ENCODE results near the gene CEP112.

DNA sequence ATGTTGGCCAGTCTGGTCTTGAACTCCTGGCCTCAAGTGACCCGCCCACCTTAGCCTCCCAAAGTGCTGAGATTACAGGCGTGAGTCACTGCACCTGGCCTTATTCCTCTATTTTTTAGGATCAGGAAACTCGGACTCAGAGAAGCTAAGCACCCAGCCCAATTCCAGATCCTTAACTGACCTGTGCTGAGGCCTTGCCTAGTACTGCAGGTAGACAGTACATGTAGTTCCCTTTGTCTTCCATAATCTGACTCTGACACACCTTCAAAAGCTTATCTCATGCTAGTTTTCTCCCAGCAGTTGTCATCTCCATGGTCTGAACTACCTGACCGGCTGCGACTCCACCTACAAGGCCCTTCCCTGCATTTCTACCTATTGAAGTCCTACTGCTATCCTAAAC lies 564.8 kb downstream of the CEP112 start:
- TF ChIP-seq ETV6 (conservative IDR thresholded peaks at IDR 0.05 in 1 of 2, IDR thresholded peaks at IDR 0.05 in 1 of 2; ENCODE audit: borderline replicate concordance in 1 of 2, low read depth in 1 of 2) = no peak
- TF ChIP-seq SMC3 (IDR thresholded peaks at IDR 0.05; ENCODE audit: borderline replicate concordance, low read length) = no peak
- no peak for TF ChIP-seq FOS (IDR thresholded peaks at IDR 0.05; ENCODE audit: borderline replicate concordance, extremely low read depth, insufficient read length)
- TF ChIP-seq, protein P1, sequence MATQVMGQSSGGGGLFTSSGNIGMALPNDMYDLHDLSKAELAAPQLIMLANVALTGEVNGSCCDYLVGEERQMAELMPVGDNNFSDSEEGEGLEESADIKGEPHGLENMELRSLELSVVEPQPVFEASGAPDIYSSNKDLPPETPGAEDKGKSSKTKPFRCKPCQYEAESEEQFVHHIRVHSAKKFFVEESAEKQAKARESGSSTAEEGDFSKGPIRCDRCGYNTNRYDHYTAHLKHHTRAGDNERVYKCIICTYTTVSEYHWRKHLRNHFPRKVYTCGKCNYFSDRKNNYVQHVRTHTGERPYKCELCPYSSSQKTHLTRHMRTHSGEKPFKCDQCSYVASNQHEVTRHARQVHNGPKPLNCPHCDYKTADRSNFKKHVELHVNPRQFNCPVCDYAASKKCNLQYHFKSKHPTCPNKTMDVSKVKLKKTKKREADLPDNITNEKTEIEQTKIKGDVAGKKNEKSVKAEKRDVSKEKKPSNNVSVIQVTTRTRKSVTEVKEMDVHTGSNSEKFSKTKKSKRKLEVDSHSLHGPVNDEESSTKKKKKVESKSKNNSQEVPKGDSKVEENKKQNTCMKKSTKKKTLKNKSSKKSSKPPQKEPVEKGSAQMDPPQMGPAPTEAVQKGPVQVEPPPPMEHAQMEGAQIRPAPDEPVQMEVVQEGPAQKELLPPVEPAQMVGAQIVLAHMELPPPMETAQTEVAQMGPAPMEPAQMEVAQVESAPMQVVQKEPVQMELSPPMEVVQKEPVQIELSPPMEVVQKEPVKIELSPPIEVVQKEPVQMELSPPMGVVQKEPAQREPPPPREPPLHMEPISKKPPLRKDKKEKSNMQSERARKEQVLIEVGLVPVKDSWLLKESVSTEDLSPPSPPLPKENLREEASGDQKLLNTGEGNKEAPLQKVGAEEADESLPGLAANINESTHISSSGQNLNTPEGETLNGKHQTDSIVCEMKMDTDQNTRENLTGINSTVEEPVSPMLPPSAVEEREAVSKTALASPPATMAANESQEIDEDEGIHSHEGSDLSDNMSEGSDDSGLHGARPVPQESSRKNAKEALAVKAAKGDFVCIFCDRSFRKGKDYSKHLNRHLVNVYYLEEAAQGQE (IDR thresholded peaks at IDR 0.05; ENCODE audit: low read depth, low read length) = no peak
- no peak for TF ChIP-seq BHLHE40 (IDR thresholded peaks at IDR 0.05; ENCODE audit: borderline replicate concordance in 1 of 2, low read depth in 2 of 2, low read length in 1 of 2)
- TF ChIP-seq POLR2AphosphoS5 (IDR thresholded peaks at IDR 0.05; ENCODE audit: low read length) = no peak
- no peak for TF ChIP-seq TCF7 (IDR thresholded peaks at IDR 0.05; ENCODE audit: borderline replicate concordance)
- TF ChIP-seq EZH2 (IDR thresholded peaks at IDR 0.05; ENCODE audit: borderline replicate concordance, control insufficient read depth, low read depth, low read length) = no peak
- TF ChIP-seq CTCF (IDR thresholded peaks at IDR 0.05 in 2 of 3, conservative IDR thresholded peaks at IDR 0.05 in 1 of 3; ENCODE audit: control insufficient read depth in 2 of 3, extremely low read depth in 1 of 3, insufficient read depth in 1 of 3, low read depth in 3 of 3, low read length in 3 of 3) = no peak
- TF ChIP-seq POLR2A (IDR thresholded peaks at IDR 0.05; ENCODE audit: low read depth, low read length) = no peak
- TF ChIP-seq, protein P2, sequence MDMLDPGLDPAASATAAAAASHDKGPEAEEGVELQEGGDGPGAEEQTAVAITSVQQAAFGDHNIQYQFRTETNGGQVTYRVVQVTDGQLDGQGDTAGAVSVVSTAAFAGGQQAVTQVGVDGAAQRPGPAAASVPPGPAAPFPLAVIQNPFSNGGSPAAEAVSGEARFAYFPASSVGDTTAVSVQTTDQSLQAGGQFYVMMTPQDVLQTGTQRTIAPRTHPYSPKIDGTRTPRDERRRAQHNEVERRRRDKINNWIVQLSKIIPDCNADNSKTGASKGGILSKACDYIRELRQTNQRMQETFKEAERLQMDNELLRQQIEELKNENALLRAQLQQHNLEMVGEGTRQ (IDR thresholded peaks at IDR 0.05; ENCODE audit: borderline replicate concordance, low read depth, low read length) = no peak
- no peak for TF ChIP-seq MXI1 (IDR thresholded peaks at IDR 0.05; ENCODE audit: low read depth, low read length)
- no peak for TF ChIP-seq CREB1 (IDR thresholded peaks at IDR 0.05; ENCODE audit: low read depth)

Measured in GM12878 (cell line).